Motor neuron (in vitro differentiated cells): Measurements from ENCODE around the gene SDHB. TPM values are rescaled to one million over a fixed set of nuclear protein-coding genes. Genes with fewer than 3 reads are reported as not detected.
A peak's percentile ranks its signal among the peaks of the same experiment; 100 is the strongest.

Source experiments
- ATAC-seq, 8 experiments: fragments of 200-7000 bp; cut with Tn5 transposase; replicated peaks in 6 of 8; 2 replicates each; pipeline ENCODE4 v1.8.0; 2021; ENCODE audit warnings: mild to moderate bottlenecking in 8 of 8, moderate library complexity in 8 of 8
- H3K27ac ChIP-seq, 2 donors: fragments of 250-450 bp; sonication (Bioruptor Pico); 2 replicates each; pipeline ENCODE4 v1.9.0; 2021; ENCODE audit warnings: antibody characterized with exemption in 2 of 2, mild to moderate bottlenecking in 2 of 2, moderate library complexity in 1 of 2
- H3K4me1 ChIP-seq, 2 donors: fragments of 250-450 bp; sonication (Bioruptor Pico); replicated peaks in 1 of 2; 2 replicates each; pipeline ENCODE4 v1.6.1; 2021; ENCODE audit warnings: antibody characterized with exemption in 2 of 2, mild to moderate bottlenecking in 2 of 2, moderate library complexity in 1 of 2
- H3K4me3 ChIP-seq, 5 donors: fragments of 250-450 bp; sonication (Bioruptor Pico); 2 replicates each; pipeline ENCODE4 v1.9.0; 2021; ENCODE audit warnings: antibody characterized with exemption in 5 of 5, mild to moderate bottlenecking in 5 of 5, moderate library complexity in 4 of 5
- WGBS, 10 experiments: fragments of 450-650 bp; shearing (Covaris generic); methylation state at CpG; one replicate each; pipeline ENCODE4 v1.0.0; 2022; 5-methylcytosine and 5-hydroxymethylcytosine counted together
- in situ Hi-C, 9 experiments: fragments of 400-800 bp; cut with MboI; loops; one replicate each; pipeline ENCODE4 v1.15.0; 2021; ENCODE audit warnings: low sequenced_read_pairs in 9 of 9, low pct_unique_long_range_greater_than_20kb in 2 of 9; ENCODE audit not compliant: unreplicated experiment in 9 of 9
- total RNA-seq, 8 experiments: library from RNA; unstranded; fragments of 300-600 nt; gene quantifications; 2 replicates each; pipeline versions ENCODE4 v1.2.3 to v1.2.4, GENCODE V29; 2022

SDHB gene
- total RNA-seq, 8 experiments from 2014 or later: 75.1 to 161 (median 96.1) TPM

- H3K4me3 ChIP-seq: no peak overlapping the region
- no peak for ATAC-seq
- peaks cover 12 to 13% of the 10 kb centered on the region in 2 donors for H3K4me1 ChIP-seq
- in situ Hi-C loops: loop anchor here in 1 of 9 experiments (25.0 kb wide), 1 partner anchor 378 kb away; no protein-coding TSS in a partner anchor
- WGBS, 10 experiments: 40 to 70% (median 55%) methylated on average over 1 to 10 of the region's 10 CpGs; no CpG with 5 or more reads in 2 of the 10 experiments
- no peak overlapping the region for H3K27ac ChIP-seq
Observed at GRCh38 chr1:17014671-17015567, 38.9 kb downstream of the SDHB start.

- WGBS, 10 experiments: 50 to 100% (median 83%) methylated on average over 1 to 13 of the region's 13 CpGs
- Histone ChIP-seq H3K27ac (no peak overlapping the region), H3K4me3 (no peak overlapping the region), H3K4me1 (peaks cover 12 to 13% of the 10 kb centered on the region in 2 donors)
- ATAC-seq: no peak
- in situ Hi-C loops: loop anchor here in 1 of 9 experiments (25.0 kb wide), 1 partner anchor 376 kb away; no protein-coding TSS in a partner anchor
Observed at GRCh38 chr1:17013491-17014320, 40.1 kb downstream of the SDHB start.

GRCh38 chr1:17012775-17013490, 40.9 kb downstream of the SDHB start:
- 20 to 83% (median 75%) methylated on average over 1 to 6 of the region's 9 CpGs; no CpG with 5 or more reads in 2 of the 10 experiments for WGBS, 10 experiments
- in situ Hi-C loops: loop anchor here in 1 of 9 experiments (25.0 kb wide), 1 partner anchor 376 kb away; no protein-coding TSS in a partner anchor
- H3K4me3 ChIP-seq: no peak overlapping the region
- H3K4me1 ChIP-seq: peaks cover 12 to 13% of the 10 kb centered on the region in 2 donors
- no peak for ATAC-seq
- H3K27ac ChIP-seq: no peak overlapping the region

GRCh38 chr1:17011439-17012307, 42.2 kb downstream of the SDHB start, which contains the start of gene ATP13A2:
Gene ATP13A2, minus strand, starts transcription at chr1:17011928. Its CDS starts 190 bp downstream, at chr1:17011738.
- no peak within 1 kb of the TSS for H3K27ac ChIP-seq
- WGBS, 10 experiments: 0 to 53% (median 15%) methylated on average over 2 to 27 of the region's 94 CpGs; no CpG with 5 or more reads in 3 of the 10 experiments
- peak; percentile 81 to 96 (median 96) for ATAC-seq
- peaks cover 12 to 13% of the 10 kb centered on the region in 2 donors for H3K4me1 ChIP-seq
- peak within 1 kb of the TSS; percentile 68 to 96 (median 83) for H3K4me3 ChIP-seq
- in situ Hi-C loops: loop anchor here in 1 of 9 experiments (25.0 kb wide), 1 partner anchor 374 kb away; no protein-coding TSS in a partner anchor

GRCh38 chr1:17011092-17011438, 42.8 kb downstream of the SDHB start:
- Histone ChIP-seq H3K27ac (no peak overlapping the region), H3K4me1 (peaks cover 7 to 12% of the 10 kb centered on the region in 2 donors), H3K4me3 (peak overlapping the region; percentile 68 to 96 (median 83))
- in situ Hi-C loops: loop anchor here in 1 of 9 experiments (25.0 kb wide), 1 partner anchor 374 kb away; no protein-coding TSS in a partner anchor
- peak in 2 of 8 experiments; percentile 1 to 2 for ATAC-seq
- 0 to 11% (median 2%) methylated on average over 3 to 11 of the region's 15 CpGs; no CpG with 5 or more reads in 7 of the 10 experiments for WGBS, 10 experiments

- Histone ChIP-seq H3K4me3 (no peak overlapping the region), H3K4me1 (peaks cover 7 to 12% of the 10 kb centered on the region in 2 donors), H3K27ac (no peak overlapping the region)
- 60 to 100% (median 70%) methylated on average over 1 to 2 of the region's 4 CpGs; no CpG with 5 or more reads in 6 of the 10 experiments for WGBS, 10 experiments
- in situ Hi-C loops: loop anchor here in 1 of 9 experiments (25.0 kb wide), 1 partner anchor 372 kb away; no protein-coding TSS in a partner anchor
- peak in 2 of 8 experiments; percentile 18 to 38 for ATAC-seq
Observed at GRCh38 chr1:17009706-17010105, 44.1 kb downstream of the SDHB start.

GRCh38 chr1:17008208-17008855, 45.5 kb downstream of the SDHB start:
- 40 to 93% (median 86%) methylated on average over 1 to 14 of the region's 15 CpGs; no CpG with 5 or more reads in 3 of the 10 experiments for WGBS, 10 experiments
- ATAC-seq: no peak
- in situ Hi-C loops: loop anchor here in 1 of 9 experiments (25.0 kb wide), 1 partner anchor 371 kb away; no protein-coding TSS in a partner anchor
- no peak overlapping the region for H3K27ac ChIP-seq
- H3K4me1 ChIP-seq: peaks cover 7 to 12% of the 10 kb centered on the region in 2 donors
- no peak overlapping the region for H3K4me3 ChIP-seq

- in situ Hi-C loops: loop anchor here in 1 of 9 experiments (25.0 kb wide), 1 partner anchor 370 kb away; no protein-coding TSS in a partner anchor
- H3K4me3 ChIP-seq: no peak overlapping the region
- WGBS, 10 experiments: 0 to 100% (median 67%) methylated on average over 1 to 8 of the region's 8 CpGs; no CpG with 5 or more reads in 5 of the 10 experiments
- peaks cover 7 to 11% of the 10 kb centered on the region in 2 donors for H3K4me1 ChIP-seq
- no peak overlapping the region for H3K27ac ChIP-seq
- ATAC-seq: no peak
Observed at GRCh38 chr1:17007121-17007520, 46.7 kb downstream of the SDHB start.

- no peak overlapping the region for H3K27ac ChIP-seq
- no peak overlapping the region for H3K4me3 ChIP-seq
- H3K4me1 ChIP-seq: peaks cover under 1 to 2% of the 10 kb centered on the region in 2 donors
- in situ Hi-C loops: loop anchor here in 1 of 9 experiments (25.0 kb wide), 1 partner anchor 368 kb away; no protein-coding TSS in a partner anchor
- WGBS, 10 experiments: 60 to 100% (median 98%) methylated on average over 1 to 10 of the region's 19 CpGs; no CpG with 5 or more reads in 6 of the 10 experiments
- no peak for ATAC-seq
Observed at GRCh38 chr1:17005365-17005740, 48.5 kb downstream of the SDHB start.

GRCh38 chr1:17004466-17005364, 49.1 kb downstream of the SDHB start:
- no peak overlapping the region for H3K27ac ChIP-seq
- WGBS, 10 experiments: 80 to 100% (median 98%) methylated on average over 1 to 17 of the region's 24 CpGs; no CpG with 5 or more reads in 2 of the 10 experiments
- ATAC-seq: no peak
- no peaks in the 10 kb centered on the region for H3K4me1 ChIP-seq
- in situ Hi-C loops: loop anchor here in 1 of 9 experiments (25.0 kb wide), 1 partner anchor 367 kb away; no protein-coding TSS in a partner anchor
- H3K4me3 ChIP-seq: no peak overlapping the region
